ENCODE measurements around the gene VWA8.

VWA8 gene

GRCh38 chr13:41696163-41697003, 264.5 kb downstream of the VWA8 start:
- DNase-seq (ENCODE audit: low read depth in 2 of 3, low spot score in 2 of 3) = no peak

- DNase-seq (ENCODE audit: low read depth in 2 of 3, low spot score in 2 of 3) = no peak
Measured at GRCh38 chr13:41694545-41695301, 266.2 kb downstream of the VWA8 start.

GRCh38 chr13:41693434-41693833, 267.5 kb downstream of the VWA8 start:
- no peak for DNase-seq (ENCODE audit: low read depth in 2 of 3, low spot score in 2 of 3)

- DNase-seq (ENCODE audit: low read depth in 2 of 3, low spot score in 2 of 3) = no peak
Measured at GRCh38 chr13:41691274-41691673, 269.6 kb downstream of the VWA8 start.

- no peak for DNase-seq (ENCODE audit: low read depth in 2 of 3, low spot score in 2 of 3)
Measured at GRCh38 chr13:41682766-41683165, 278.1 kb downstream of the VWA8 start.

- no peak for DNase-seq (ENCODE audit: low read depth in 2 of 3, low spot score in 2 of 3)
Measured at GRCh38 chr13:41682001-41682400, 278.9 kb downstream of the VWA8 start.

GRCh38 chr13:41681587-41681986, 279.3 kb downstream of the VWA8 start:
- no peak for DNase-seq (ENCODE audit: low read depth in 2 of 3, low spot score in 2 of 3)

- no peak for DNase-seq (ENCODE audit: low read depth in 2 of 3, low spot score in 2 of 3)
Measured at GRCh38 chr13:41680900-41681299, 280.0 kb downstream of the VWA8 start.

GRCh38 chr13:41678848-41679247, 282.1 kb downstream of the VWA8 start:
- DNase-seq (ENCODE audit: low read depth in 2 of 3, low spot score in 2 of 3) = no peak

GRCh38 chr13:41678249-41678648, 282.7 kb downstream of the VWA8 start:
- no peak for DNase-seq (ENCODE audit: low read depth in 2 of 3, low spot score in 2 of 3)

- DNase-seq (ENCODE audit: low read depth in 2 of 3, low spot score in 2 of 3) = no peak
Measured at GRCh38 chr13:41675306-41675705, 285.6 kb downstream of the VWA8 start.

- no peak for DNase-seq (ENCODE audit: low read depth in 2 of 3, low spot score in 2 of 3)
Measured at GRCh38 chr13:41674246-41674645, 286.7 kb downstream of the VWA8 start.

GRCh38 chr13:41673640-41674039, 287.3 kb downstream of the VWA8 start:
- DNase-seq (ENCODE audit: low read depth in 2 of 3, low spot score in 2 of 3) = no peak

GRCh38 chr13:41670873-41671443, 290.0 kb downstream of the VWA8 start:
- DNase-seq (ENCODE audit: low read depth in 2 of 3, low spot score in 2 of 3) = no peak

- no peak for DNase-seq (ENCODE audit: low read depth in 2 of 3, low spot score in 2 of 3)
Measured at GRCh38 chr13:41668130-41668757, 292.7 kb downstream of the VWA8 start.

GRCh38 chr13:41666644-41667043, 294.3 kb downstream of the VWA8 start:
- DNase-seq (ENCODE audit: low read depth in 2 of 3, low spot score in 2 of 3) = no peak

- DNase-seq (ENCODE audit: low read depth in 2 of 3, low spot score in 2 of 3) = no peak
Measured at GRCh38 chr13:41660411-41660810, 300.5 kb downstream of the VWA8 start.

- DNase-seq (ENCODE audit: low read depth in 2 of 3, low spot score in 2 of 3) = no peak
Measured at GRCh38 chr13:41658057-41658661, 302.8 kb downstream of the VWA8 start.

- DNase-seq (ENCODE audit: low read depth in 2 of 3, low spot score in 2 of 3) = no peak
Measured at GRCh38 chr13:41655997-41656396, 304.9 kb downstream of the VWA8 start.

- DNase-seq (ENCODE audit: low read depth in 2 of 3, low spot score in 2 of 3) = no peak
Measured at GRCh38 chr13:41654796-41655195, 306.1 kb downstream of the VWA8 start.

GRCh38 chr13:41652735-41653361, 308.1 kb downstream of the VWA8 start:
- no peak for DNase-seq (ENCODE audit: low read depth in 2 of 3, low spot score in 2 of 3)

Measured in activated CD8-positive, alpha-beta memory T cell treated with anti-CD3 and anti-CD28 coated beads for 48 hours (primary cell).